ENCODE results near the gene ANKRD13B. TPM values are rescaled to one million over a fixed set of nuclear protein-coding genes. Genes with fewer than 3 reads are reported as not detected.

ANKRD13B gene
- total RNA-seq, 1 experiment from 2014 or later, result 45.5 TPM

- no peak overlapping the region for H3K27ac Mint-ChIP-seq
- POLR2A ChIA-PET, result no interaction called here
- DNase-seq (ENCODE audit: low spot score) (no peak), ATAC-seq (no peak)
- TF ChIP-seq ZMAT4 (CRISPR knock-in tag; IDR thresholded peaks at IDR 0.05) (no peak), GRHL2 (CRISPR knock-in tag; IDR thresholded peaks at IDR 0.05; ENCODE audit: insufficient replicate concordance, severe bottlenecking) (no peak), IRF1 (CRISPR knock-in tag; IDR thresholded peaks at IDR 0.05) (no peak), ZNF317 (CRISPR knock-in tag; IDR thresholded peaks at IDR 0.05; ENCODE audit: borderline replicate concordance, low read depth) (no peak), JUN (CRISPR knock-in tag; IDR thresholded peaks at IDR 0.05) (no peak), TEAD4 (CRISPR knock-in tag; IDR thresholded peaks at IDR 0.05) (no peak), ATF6 (CRISPR knock-in tag; IDR thresholded peaks at IDR 0.05) (no peak), RELA (CRISPR knock-in tag; IDR thresholded peaks at IDR 0.05; ENCODE audit: borderline replicate concordance) (no peak)
- no peaks in the 10 kb centered on the region for H3K9me3 Mint-ChIP-seq
- CTCF ChIA-PET, result interaction anchor here (0.6 to 3.7 kb wide), 8 partner anchors 22 to 452 kb away, joined by 3 to 116 read pairs (median 35); partner anchors contain the start of genes ANKRD13B and SSH2
- H3K4me1 Mint-ChIP-seq, result peaks cover 28% of the 10 kb centered on the region
- peaks cover 2% of the 10 kb centered on the region; the same call in 1 of the 2 replicates for H3K36me3 Mint-ChIP-seq
- no peaks in the 10 kb centered on the region for H3K27me3 Mint-ChIP-seq (ENCODE audit: low read depth)
- H3K4me3 Mint-ChIP-seq, result no peak overlapping the region
These were observed 48.2 kb downstream of the ANKRD13B start for GRCh38 chr17:29640981-29641642.

DNA sequence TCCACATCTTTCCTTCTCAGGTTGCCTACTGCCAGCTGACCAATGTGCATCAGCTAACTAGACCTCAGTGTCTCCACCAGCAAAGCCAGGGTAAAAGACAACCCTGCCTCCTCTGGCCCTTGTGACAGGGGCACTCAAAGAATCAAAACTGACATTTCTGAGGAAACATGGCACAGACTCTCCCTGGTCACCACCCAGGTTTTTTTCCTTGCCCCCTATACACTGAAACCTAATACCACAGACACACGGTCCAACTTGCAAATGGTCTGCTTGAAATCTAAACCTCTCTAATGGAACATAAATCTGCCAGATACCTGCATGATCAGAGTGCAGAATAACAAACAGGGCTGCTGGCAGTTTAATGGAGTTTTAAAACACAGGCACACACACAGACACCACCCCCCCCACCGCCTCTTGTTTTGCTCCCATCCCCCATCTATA lies 49.3 kb downstream of the ANKRD13B start:
- Mint-ChIP-seq H3K4me1 (peaks cover 28% of the 10 kb centered on the region), H3K36me3 (peaks cover 2% of the 10 kb centered on the region; the same call in 1 of the 2 replicates), H3K27me3 (ENCODE audit: low read depth) (no peaks in the 10 kb centered on the region), H3K4me3 (no peak overlapping the region), H3K9me3 (no peaks in the 10 kb centered on the region), H3K27ac (no peak overlapping the region)
- ATAC-seq (no peak), DNase-seq (ENCODE audit: low spot score) (no peak)
- ChIA-PET POLR2A (interaction anchor here (0.7 kb wide), 1 partner anchor 21 kb away, joined by 5 read pairs; no protein-coding TSS in a partner anchor), CTCF (interaction anchor here (0.8 to 3.7 kb wide), 6 partner anchors 17 to 451 kb away, joined by 3 to 69 read pairs (median 6); no protein-coding TSS in a partner anchor)
- no peak for TF ChIP-seq OVOL2 (CRISPR knock-in tag; IDR thresholded peaks at IDR 0.05; ENCODE audit: borderline replicate concordance)
- TF ChIP-seq TCF7 (CRISPR knock-in tag; IDR thresholded peaks at IDR 0.05; ENCODE audit: low read depth), result no peak
- TF ChIP-seq, protein P1, sequence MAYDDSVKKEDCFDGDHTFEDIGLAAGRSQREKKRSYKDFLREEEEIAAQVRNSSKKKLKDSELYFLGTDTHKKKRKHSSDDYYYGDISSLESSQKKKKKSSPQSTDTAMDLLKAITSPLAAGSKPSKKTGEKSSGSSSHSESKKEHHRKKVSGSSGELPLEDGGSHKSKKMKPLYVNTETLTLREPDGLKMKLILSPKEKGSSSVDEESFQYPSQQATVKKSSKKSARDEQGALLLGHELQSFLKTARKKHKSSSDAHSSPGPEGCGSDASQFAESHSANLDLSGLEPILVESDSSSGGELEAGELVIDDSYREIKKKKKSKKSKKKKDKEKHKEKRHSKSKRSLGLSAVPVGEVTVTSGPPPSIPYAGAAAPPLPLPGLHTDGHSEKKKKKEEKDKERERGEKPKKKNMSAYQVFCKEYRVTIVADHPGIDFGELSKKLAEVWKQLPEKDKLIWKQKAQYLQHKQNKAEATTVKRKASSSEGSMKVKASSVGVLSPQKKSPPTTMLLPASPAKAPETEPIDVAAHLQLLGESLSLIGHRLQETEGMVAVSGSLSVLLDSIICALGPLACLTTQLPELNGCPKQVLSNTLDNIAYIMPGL (CRISPR knock-in tag; IDR thresholded peaks at IDR 0.05), result no peak
- no peak for TF ChIP-seq JUN (CRISPR knock-in tag; IDR thresholded peaks at IDR 0.05)

DNA sequence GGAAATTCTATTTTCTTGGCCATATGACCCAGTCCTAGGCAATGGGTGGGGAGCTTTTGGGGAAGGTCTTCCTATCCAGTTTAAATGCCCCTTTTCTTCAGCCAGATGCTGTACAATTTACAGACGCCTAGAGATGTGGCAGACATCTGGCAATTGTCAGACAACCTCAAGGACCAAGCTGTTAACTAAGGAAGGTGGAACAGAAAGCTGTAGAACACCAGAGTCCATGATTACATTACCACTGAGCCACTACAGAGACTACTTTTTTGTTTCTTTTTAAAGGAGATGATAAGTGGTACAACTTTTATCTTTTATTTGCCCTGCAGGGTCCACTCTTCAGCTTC lies 50.9 kb downstream of the ANKRD13B start:
- H3K9me3 Mint-ChIP-seq, result no peaks in the 10 kb centered on the region
- CTCF ChIA-PET, result interaction anchor here (1.9 to 2.4 kb wide), 2 partner anchors 27 to 287 kb away, joined by 7 to 13 read pairs; no protein-coding TSS in a partner anchor
- peaks cover 2% of the 10 kb centered on the region; the same call in 1 of the 2 replicates for H3K36me3 Mint-ChIP-seq
- DNase-seq (ENCODE audit: low spot score) (no peak), ATAC-seq (no peak)
- no peak overlapping the region for H3K27ac Mint-ChIP-seq
- no peaks in the 10 kb centered on the region for H3K27me3 Mint-ChIP-seq (ENCODE audit: low read depth)
- H3K4me3 Mint-ChIP-seq, result no peak overlapping the region
- POLR2A ChIA-PET, result no interaction called here
- peaks cover 27% of the 10 kb centered on the region for H3K4me1 Mint-ChIP-seq
- TF ChIP-seq GRHL2 (CRISPR knock-in tag; IDR thresholded peaks at IDR 0.05; ENCODE audit: insufficient replicate concordance, severe bottlenecking), result no peak
- TF ChIP-seq, protein P2, sequence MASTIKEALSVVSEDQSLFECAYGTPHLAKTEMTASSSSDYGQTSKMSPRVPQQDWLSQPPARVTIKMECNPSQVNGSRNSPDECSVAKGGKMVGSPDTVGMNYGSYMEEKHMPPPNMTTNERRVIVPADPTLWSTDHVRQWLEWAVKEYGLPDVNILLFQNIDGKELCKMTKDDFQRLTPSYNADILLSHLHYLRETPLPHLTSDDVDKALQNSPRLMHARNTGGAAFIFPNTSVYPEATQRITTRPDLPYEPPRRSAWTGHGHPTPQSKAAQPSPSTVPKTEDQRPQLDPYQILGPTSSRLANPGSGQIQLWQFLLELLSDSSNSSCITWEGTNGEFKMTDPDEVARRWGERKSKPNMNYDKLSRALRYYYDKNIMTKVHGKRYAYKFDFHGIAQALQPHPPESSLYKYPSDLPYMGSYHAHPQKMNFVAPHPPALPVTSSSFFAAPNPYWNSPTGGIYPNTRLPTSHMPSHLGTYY (CRISPR knock-in tag; IDR thresholded peaks at IDR 0.05), result no peak

Measured in WTC11 (cell line).